ENCODE measurements around the gene CASTOR2.
"Not testable (repeated sequence)": the region's sequence is repeated elsewhere in the genome, so short reads cannot be mapped to it uniquely, and the experiment has no call there.

CASTOR2 gene

GRCh38 chr7:75055830-75056772 is 91.6 kb downstream of the CASTOR2 start:
- DNase-seq, result no peak

GRCh38 chr7:75058406-75058805 is 93.9 kb downstream of the CASTOR2 start:
- DNase-seq, result no peak

- no peak for DNase-seq
Measured at GRCh38 chr7:75064291-75064690, 99.8 kb downstream of the CASTOR2 start.

GRCh38 chr7:75064801-75065200 is 100.3 kb downstream of the CASTOR2 start:
- no peak for DNase-seq

GRCh38 chr7:75066521-75066920 is 102.0 kb downstream of the CASTOR2 start:
- no peak for DNase-seq

GRCh38 chr7:75072981-75073283 is 108.4 kb downstream of the CASTOR2 start:
- DNase-seq, result no peak

GRCh38 chr7:75074262-75074641 is 109.7 kb downstream of the CASTOR2 start:
- not testable (repeated sequence) for DNase-seq

Data from NCI-H526 treated with DMSO at 0.1 percent for 48 hours (cell line).